Cardiac muscle cell (in vitro differentiated cells and primary cell): ENCODE measurements around the gene MIF. TPM values are rescaled to one million over a fixed set of nuclear protein-coding genes. Genes with fewer than 3 reads are reported as not detected.
"Not testable (repeated sequence)": the region's sequence is repeated elsewhere in the genome, so short reads cannot be mapped to it uniquely, and the experiment has no call there.

Source experiments
- DNase-seq, 2 donors: peaks; one replicate each; pipeline versions ENCODE4 v3.0.0 to v3.0.0-alpha.2; 2010 to 2017; ENCODE audit warnings: low read depth in 1 of 2, low spot score in 1 of 2
- H3K27ac ChIP-seq: fragments of 200-600 bp; sonication (generic); 2 replicates; pipeline ENCODE4 v1.5.1; 2016
- H3K27me3 ChIP-seq: fragments of 200-600 bp; sonication (generic); 2 replicates; pipeline ENCODE4 v1.6.0; 2016; ENCODE audit warnings: control low read depth
- H3K36me3 ChIP-seq: fragments of 200-600 bp; sonication (generic); 2 replicates; pipeline ENCODE4 v1.5.1; 2016; ENCODE audit warnings: control low read depth
- H3K4me1 ChIP-seq: fragments of 200-600 bp; sonication (generic); 2 replicates; pipeline ENCODE4 v1.8.1; 2017; ENCODE audit warnings: low read depth, mild to moderate bottlenecking, mixed run types
- H3K4me3 ChIP-seq: fragments of 200-600 bp; sonication (generic); 2 replicates; pipeline ENCODE4 v1.5.1; 2016; ENCODE audit warnings: mild to moderate bottlenecking
- H3K9me3 ChIP-seq: fragments of 200-600 bp; sonication (generic); 2 replicates; pipeline ENCODE4 v1.5.1; 2017; ENCODE audit warnings: low read depth, mild to moderate bottlenecking, control low read depth
- CTCF ChIP-seq: IDR thresholded peaks from 2 replicates; pipeline ENCODE4 v1.5.1; 2012; ENCODE audit warnings: low read depth, mild to moderate bottlenecking, low read length
- polyA plus RNA-seq: library from polyadenylated mRNA; unstranded; fragments of >200 nt; fragmentation: Nextera tagmentation; extraction: Ambion mirVana; gene quantifications from 2 replicates; pipeline ENCODE4 v1.2.1, GENCODE V29; 2016
- total RNA-seq: library from RNA; depleted of rRNA; stranded (reverse); fragments of >200 nt; gene quantifications from 2 replicates; pipeline ENCODE4 v1.2.3, GENCODE V29; 2016

Gene MIF
- total and polyA plus RNA-seq, 2 experiments from 2014 or later = 855 to 4,717 TPM

DNA sequence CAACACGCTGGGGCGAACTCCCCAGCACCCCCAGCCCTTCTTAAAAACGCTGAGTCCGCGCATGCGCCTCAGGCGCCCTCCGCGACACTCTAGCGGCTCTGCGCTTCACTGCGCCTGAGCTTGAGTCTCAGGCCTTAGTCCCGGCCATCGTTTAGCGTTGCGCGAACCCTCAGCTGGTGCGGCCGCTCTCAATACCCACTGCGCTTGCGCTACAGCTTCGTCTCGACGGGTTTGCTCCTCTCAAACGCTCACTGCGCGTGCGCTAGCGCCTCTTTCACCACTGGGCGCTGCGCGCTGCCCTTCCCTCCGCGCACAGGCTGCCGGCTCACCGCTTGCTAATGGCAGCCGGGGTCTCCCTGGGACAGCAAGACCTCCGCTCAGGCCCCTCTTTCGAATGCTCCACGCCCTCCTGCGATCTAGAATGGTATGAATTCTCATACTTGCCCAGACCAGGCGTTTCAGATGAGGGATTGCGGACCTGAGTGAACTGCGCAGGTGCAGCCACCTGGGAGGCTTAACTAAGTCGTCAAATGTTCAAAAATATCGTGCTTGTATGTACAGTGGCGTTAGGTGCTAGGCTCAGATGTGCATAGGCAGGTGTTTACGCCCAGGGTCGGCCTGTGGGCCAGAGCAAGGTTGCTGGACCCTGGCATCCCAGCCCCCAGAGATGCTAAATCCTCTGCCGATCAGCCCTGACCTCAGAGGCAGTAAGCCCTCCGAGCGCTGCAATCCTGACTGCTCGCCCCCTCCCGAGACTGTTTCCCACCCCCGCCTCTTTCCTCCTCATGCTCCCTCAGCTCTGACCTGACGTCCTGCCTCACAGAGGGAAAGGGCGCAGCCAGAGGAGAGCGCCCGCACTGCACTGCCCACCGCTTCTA, 36.3 kb upstream of the MIF start, which contains the start of gene SLC2A11:
Gene SLC2A11, plus strand, starts transcription at position 270 of the 878 bp plus-strand sequence. Its CDS starts 125 bp downstream, at position 395.
- no peak for TF ChIP-seq CTCF
- peaks cover 15% of the 10 kb centered on the region for H3K4me1 ChIP-seq
- peak within 1 kb of the TSS; percentile 45 for H3K4me3 ChIP-seq
- H3K9me3 ChIP-seq = no peaks in the 10 kb centered on the region
- H3K36me3 ChIP-seq = no peaks in the 10 kb centered on the region
- H3K27ac ChIP-seq = peak within 1 kb of the TSS; percentile 88
- DNase-seq = peak; percentile 98 to 100
- H3K27me3 ChIP-seq = no peaks in the 10 kb centered on the region

DNA sequence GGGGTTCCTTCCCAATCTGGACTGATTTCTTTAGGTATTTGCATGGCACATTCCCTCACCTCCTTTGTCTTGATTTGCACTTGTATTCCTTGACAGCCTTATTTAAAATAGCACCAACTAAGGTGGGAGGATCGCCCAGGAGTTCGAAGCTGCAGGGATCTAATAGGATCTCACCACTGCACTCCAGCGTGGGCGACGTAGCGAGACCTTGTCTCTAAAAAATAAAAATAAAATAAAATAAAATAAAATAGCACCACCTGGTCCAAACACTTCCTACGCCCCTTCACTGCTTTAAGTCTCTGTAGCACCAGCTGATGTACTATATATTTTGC, 35.7 kb upstream of the MIF start:
- no peaks in the 10 kb centered on the region for H3K9me3 ChIP-seq
- H3K36me3 ChIP-seq = no peaks in the 10 kb centered on the region
- peak; percentile 25 for TF ChIP-seq CTCF
- no peak for DNase-seq
- H3K27ac ChIP-seq = peak overlapping the region; percentile 88
- H3K4me1 ChIP-seq = peaks cover 15% of the 10 kb centered on the region
- H3K27me3 ChIP-seq = no peaks in the 10 kb centered on the region
- H3K4me3 ChIP-seq = peak overlapping the region; percentile 45

GRCh38 chr22:23859201-23859600, 35.0 kb upstream of the MIF start:
- TF ChIP-seq CTCF = no peak
- Histone ChIP-seq H3K9me3 (no peaks in the 10 kb centered on the region), H3K27ac (no peak overlapping the region), H3K27me3 (no peaks in the 10 kb centered on the region), H3K4me1 (peaks cover 15% of the 10 kb centered on the region), H3K36me3 (peaks cover 3% of the 10 kb centered on the region), H3K4me3 (no peak overlapping the region)
- no peak for DNase-seq

DNA sequence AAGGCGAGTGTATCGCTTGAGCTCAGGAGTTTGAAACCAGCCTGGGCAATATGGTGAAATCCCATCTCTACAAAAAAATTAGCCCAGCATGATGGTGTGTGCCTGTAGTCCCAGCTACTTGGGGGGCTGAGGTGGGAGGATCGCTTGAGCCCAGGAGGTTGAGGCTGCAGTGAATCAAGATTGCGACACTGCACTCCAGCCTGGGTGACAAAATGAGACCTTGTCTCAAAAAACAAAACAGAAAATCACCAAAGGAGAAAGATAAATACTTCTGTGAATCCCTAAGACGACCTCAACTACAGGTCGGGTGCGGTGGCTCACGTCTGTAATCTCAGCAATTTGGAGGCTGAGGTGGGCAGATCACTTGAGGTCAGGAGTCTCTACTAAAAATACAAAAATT, 34.0 kb upstream of the MIF start:
- H3K36me3 ChIP-seq, H3K27ac ChIP-seq, H3K27me3 ChIP-seq, H3K9me3 ChIP-seq, H3K4me3 ChIP-seq, DNase-seq: not testable (repeated sequence)
- H3K4me1 ChIP-seq = peaks cover 15% of the 10 kb centered on the region

GRCh38 chr22:23862103-23862502, 32.1 kb upstream of the MIF start:
- TF ChIP-seq CTCF = peak; percentile 71
- Histone ChIP-seq H3K4me3 (no peak overlapping the region), H3K27ac (no peak overlapping the region), H3K4me1 (peaks cover 5% of the 10 kb centered on the region), H3K27me3 (no peaks in the 10 kb centered on the region), H3K36me3 (peaks cover 3% of the 10 kb centered on the region), H3K9me3 (no peaks in the 10 kb centered on the region)
- DNase-seq = peak; percentile 55 to 70

DNA sequence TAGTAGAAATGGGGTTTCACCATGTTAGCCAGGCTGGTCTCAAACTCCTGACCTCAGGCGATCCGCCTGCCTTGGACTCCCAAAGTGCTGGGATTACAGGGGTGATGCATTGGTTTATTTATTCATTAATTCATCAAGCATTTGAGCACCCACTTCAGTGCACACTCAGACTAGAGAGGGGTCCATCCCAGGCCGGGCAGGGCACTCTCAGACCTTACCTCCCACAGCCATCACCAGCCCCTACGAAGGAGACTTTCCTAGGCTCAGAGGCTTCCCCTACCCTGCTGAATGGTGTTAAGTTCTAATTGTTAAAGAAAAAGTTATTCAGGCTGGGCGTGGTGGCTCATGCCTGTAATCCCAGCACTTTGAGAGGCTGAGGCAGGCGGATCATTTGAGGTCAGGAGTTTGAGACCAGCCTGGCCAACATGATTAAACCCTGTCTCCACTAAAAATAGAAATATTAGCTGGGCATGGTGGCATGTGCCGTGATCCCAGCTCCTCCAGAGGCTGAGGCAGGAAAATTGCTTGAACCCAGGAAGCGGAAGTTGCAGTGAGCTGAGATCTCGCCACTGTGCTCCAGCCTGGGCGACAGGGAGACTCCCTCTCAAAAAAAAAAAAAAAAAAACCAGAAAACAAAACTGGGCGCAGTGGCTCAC, 29.6 kb upstream of the MIF start:
- DNase-seq, H3K4me3 ChIP-seq, H3K27me3 ChIP-seq, H3K9me3 ChIP-seq, H3K4me1 ChIP-seq, H3K27ac ChIP-seq: not testable (repeated sequence)
- H3K36me3 ChIP-seq = peaks cover 16% of the 10 kb centered on the region
